Measurements from ENCODE around the gene OR10H2.
"Not testable (repeated sequence)": the region's sequence is repeated elsewhere in the genome, so short reads cannot be mapped to it uniquely, and the experiment has no call there.

The OR10H2 gene, protein sequence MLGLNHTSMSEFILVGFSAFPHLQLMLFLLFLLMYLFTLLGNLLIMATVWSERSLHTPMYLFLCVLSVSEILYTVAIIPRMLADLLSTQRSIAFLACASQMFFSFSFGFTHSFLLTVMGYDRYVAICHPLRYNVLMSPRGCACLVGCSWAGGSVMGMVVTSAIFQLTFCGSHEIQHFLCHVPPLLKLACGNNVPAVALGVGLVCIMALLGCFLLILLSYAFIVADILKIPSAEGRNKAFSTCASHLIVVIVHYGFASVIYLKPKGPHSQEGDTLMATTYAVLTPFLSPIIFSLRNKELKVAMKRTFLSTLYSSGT

GRCh38 chr19:15727724-15728123 lies at the start of gene OR10H2:
OR10H2 (plus strand) TSS chr19:15728024; CDS start chr19:15728044, 20 bp downstream.
- no peak for DNase-seq

- no peak for DNase-seq
Measured at GRCh38 chr19:15679089-15679488, 48.7 kb upstream of the OR10H2 start.

GRCh38 chr19:15679865-15680264 lies 48.0 kb upstream of the OR10H2 start:
- DNase-seq: not testable (repeated sequence)

DNA sequence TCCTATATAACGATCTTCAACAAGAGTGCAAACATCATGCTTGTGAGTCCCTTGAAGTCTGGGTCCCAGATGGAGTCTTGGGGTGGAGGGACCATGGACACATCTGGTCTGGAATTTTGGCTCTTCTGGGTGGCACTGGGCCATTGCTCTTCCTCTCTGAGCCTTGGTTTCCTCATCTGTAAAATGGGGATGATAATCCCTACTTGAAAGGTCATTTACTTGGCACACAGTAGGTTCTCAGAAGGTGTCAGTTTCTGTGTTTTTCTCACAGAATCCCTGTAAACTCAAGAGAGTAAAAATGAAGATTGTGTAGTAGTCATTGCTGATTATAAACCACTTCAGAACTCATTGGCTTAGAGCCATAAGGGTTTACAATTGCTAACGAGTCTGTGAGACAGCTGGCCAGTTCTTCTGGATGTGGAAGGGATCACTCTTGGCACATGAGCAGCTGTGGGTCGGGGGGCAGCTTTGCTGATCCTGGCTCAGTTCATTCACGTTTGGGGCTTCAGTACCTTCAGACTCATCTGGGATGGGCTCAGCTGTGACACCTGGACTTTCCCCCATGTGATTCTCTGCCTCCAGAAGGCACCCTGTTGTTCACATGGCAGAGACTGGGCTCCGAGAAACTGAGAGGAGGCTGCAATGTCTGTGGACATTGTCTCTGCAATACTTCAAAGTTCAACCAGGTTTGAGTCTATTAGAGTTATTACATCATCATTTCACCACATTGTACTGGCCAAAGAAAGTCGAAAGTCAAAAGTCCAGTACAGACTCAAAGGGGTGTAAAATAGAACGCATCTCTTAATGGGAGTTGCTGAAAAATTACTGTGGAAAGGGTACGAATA lies 47.1 kb upstream of the OR10H2 start:
- DNase-seq: no peak

DNA sequence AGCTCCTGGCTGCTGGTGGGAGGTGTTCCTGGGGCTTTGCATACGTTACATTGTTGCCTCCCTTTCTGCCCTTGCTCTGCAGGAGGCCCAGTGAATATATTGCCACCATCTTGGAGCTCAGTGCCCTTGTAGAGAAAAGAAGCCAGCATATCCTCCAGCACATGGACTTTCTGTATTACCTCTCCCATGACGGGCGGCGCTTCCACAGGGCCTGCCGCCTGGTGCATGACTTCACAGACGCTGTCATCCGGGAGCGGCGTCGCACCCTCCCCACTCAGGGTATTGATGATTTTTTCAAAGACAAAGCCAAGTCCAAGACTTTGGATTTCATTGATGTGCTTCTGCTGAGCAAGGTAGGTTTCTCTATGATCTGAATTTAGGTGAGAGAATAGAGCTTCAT lies 44.4 kb upstream of the OR10H2 start:
- DNase-seq: no peak

DNA sequence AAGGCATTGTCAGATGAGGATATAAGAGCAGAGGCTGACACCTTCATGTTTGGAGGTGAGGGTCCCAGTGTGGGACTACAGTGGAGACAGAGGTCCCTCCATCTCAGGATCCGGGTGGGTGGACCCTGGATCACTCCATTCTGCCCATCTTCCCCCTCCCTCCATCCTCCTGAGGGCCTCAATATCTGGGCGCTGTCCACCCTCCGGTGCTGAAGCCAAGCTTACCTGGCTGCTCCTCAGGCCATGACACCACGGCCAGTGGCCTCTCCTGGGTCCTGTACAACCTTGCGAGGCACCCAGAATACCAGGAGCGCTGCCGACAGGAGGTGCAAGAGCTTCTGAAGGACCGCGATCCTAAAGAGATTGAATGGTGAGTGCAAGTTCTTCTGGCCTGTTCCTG lies 43.0 kb upstream of the OR10H2 start:
- DNase-seq: no peak

GRCh38 chr19:15696654-15697194 lies 31.1 kb upstream of the OR10H2 start:
- no peak for DNase-seq

DNA sequence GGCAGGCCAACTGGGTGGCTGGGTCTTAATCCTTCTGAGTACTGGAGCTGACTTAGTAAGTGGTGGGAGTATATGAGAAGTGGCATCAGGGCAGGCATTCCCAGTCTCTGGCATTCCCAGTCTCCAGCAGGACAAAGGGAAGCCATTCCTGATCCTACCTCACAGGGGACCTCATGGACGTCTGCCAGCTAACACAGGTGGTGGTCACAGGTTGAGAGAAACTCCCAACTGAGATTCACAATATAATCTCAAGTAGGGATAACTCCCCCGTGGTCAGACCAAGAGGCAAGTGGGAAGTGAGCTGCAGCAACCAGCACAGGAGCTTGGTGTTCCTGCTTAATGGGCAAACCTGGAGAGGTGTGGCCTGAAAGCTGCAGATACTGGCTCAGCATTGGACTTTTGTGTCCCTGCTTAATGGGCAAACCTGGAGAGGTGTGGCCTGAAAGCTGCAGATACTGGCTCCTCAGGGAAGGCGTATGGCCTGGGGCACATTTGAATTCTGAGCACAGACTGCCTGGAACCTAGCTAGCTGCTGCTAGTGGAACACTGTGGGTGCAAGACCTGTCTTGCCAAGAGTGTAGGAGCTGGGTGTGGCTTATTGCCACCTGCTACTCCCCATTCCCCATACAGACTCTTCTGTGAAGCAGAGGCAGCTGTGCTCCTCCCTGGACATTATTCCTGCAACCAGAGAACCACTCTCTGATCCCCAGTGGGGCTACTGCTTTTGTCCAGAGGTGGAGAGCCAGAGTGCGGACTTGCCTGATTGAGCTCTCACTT lies 25.9 kb upstream of the OR10H2 start:
- no peak for DNase-seq

DNA sequence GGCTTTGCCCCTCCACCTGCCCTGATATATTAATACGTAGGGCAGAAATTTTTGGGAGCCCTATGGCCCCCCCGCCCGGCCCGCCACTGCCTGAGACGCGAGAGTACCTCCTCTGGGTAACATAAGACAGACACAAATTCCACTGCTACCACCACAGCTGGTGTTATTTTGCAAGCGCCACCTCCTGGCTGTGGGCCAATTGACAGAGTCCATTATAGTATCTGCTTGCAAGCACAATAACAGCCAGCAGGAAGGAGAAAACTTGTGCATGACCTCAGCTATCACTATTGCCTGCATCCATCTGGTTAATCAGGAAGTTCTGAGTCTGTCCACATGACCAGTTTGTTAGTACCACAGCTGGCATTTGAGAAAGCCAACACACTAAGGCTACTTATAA lies 25.3 kb upstream of the OR10H2 start:
- DNase-seq: no peak

DNA sequence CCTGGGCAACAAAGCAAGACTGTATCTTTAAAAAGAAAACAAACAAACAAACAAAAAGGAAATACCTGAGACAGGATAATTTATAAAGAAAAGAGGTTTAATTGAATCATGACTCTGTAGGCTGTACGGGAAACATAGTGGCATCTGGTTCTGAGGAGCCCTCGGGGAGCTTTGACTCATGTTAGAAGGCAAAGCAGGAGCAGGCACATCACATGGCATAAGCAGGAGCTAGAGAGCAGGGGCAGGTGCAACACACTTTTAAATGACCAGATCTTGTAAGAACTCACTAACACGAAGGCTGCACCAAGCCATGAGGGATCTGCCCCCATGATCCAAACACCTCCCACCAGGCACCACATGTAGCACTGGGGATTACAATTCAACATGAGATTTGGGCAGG lies 13.2 kb upstream of the OR10H2 start:
- DNase-seq: no peak

GRCh38 chr19:15715642-15716041 lies 12.2 kb upstream of the OR10H2 start:
- DNase-seq: no peak

DNA sequence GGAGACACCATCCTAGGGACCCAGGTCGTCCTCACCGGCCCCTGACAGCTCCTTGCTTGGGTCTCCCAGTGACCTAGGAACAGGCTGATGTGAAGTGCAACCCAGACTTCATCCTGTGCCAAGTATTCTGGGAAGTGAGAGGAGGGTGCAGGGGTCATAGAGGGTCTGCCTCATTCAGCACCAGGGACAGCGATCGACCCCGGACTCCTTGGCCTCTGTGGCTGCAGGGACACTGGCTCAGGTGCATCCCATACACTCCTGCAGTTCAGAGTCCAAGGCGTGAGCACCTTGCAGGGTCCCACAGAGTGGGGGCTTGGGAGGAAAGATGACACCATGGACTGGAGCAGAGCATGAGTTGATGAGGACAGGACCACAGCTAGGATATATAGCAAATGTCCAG lies 10.0 kb upstream of the OR10H2 start:
- DNase-seq: no peak

- no peak for DNase-seq
Measured at GRCh38 chr19:15721268-15721667, 6.6 kb upstream of the OR10H2 start.

GRCh38 chr19:15722956-15723355 lies 4.9 kb upstream of the OR10H2 start:
- DNase-seq: no peak

DNA sequence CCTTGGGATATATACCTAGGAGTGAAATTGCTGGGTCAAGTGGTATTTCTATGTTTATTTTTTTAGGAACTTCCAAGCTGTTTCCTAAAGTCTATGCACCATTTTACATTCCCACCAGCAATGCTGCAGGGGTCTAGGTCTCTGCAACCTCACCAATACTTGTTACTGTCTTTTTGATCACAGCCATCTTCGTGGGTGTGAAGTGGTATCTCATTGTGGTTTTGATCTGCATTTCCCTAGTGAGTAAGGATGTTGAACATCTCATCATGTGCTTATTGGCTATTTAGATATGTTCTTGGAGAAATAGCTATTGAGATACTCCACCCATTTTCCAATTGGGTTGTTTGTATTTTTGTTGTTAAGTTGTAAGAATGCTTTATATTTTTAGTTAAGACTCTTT lies 2.7 kb downstream of the OR10H2 start:
- DNase-seq: no peak

DNA sequence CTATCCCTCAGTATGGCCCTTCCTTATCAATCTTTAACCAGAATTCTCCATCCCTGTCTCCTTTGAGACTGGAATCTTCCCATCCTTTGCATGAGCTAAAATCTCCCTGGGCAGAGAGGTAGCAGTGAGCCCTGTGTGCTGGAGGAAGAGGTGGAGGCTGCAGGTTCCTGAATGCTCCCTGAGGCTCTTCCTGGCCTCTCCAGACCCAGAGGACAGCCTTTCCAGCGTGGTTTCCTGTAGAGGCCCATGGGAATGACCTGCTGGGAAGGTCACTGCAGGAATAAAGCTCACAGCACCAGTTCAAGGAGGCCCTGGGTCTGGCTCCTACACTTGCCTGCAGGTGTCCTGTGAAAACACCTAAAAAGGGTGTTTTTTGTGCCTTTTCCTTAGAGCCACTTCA lies 4.6 kb downstream of the OR10H2 start:
- DNase-seq: no peak

GRCh38 chr19:15733895-15734294 lies 6.1 kb downstream of the OR10H2 start:
- no peak for DNase-seq

- no peak for DNase-seq
Measured at GRCh38 chr19:15737722-15738121, 9.9 kb downstream of the OR10H2 start, which contains the start of gene OR10H3. OR10H3 (plus strand) TSS chr19:15737985; CDS start chr19:15741393, 3,408 bp downstream.

- DNase-seq: no peak
Measured at GRCh38 chr19:15740785-15741184, 13.0 kb downstream of the OR10H2 start.

DNA sequence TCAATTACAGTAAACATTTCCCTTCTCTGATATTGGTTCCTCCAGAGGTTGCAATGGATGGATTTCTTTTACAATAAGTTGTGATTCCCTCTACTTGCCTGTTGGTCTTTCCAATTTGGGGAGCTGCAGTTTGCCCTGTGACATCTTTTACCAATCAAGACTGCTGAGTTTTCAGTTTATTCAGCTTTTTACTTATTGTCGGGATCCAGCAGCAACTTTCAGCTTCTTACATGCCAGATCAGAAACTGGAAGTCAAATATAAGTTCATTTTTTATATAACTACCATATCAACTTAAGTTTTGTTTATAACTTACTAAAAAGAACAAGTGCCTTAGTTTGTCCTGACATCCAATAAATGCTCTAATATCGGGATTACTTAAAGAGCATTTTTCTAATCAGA lies 20.4 kb downstream of the OR10H2 start:
- no peak for DNase-seq

GRCh38 chr19:15758379-15758778 lies 30.6 kb downstream of the OR10H2 start:
- no peak for DNase-seq

- DNase-seq: no peak
Measured at GRCh38 chr19:15759962-15760565, 32.2 kb downstream of the OR10H2 start.

DNA sequence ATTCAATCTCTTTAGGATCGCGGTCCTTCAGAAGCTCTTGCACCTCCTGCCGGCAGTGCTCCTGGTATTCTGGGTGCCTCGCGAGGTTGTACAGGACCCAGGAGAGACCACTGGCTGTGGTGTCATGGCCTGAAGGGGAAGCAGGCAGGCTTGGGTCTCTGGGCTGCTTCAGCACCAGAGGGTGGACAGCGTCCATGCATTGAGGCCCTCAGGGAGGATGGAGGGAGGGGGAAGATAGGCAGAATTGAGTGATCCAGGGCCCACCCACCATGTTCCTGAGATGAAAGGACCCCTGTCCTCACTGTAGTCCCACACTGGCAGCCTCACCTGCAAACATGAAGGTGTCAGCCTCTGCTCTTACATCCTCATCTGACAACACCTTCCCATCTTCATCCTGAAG lies 41.8 kb downstream of the OR10H2 start:
- no peak for DNase-seq

Measured in NCI-H1048 (cell line).